ENCODE measurements around the gene MACROD2. TPM values are rescaled to one million over a fixed set of nuclear protein-coding genes. Genes with fewer than 3 reads are reported as not detected.

The MACROD2 gene
- total and polyA plus RNA-seq, 4 donors: 0.66 to 10.5 (median 3.3) TPM

DNA sequence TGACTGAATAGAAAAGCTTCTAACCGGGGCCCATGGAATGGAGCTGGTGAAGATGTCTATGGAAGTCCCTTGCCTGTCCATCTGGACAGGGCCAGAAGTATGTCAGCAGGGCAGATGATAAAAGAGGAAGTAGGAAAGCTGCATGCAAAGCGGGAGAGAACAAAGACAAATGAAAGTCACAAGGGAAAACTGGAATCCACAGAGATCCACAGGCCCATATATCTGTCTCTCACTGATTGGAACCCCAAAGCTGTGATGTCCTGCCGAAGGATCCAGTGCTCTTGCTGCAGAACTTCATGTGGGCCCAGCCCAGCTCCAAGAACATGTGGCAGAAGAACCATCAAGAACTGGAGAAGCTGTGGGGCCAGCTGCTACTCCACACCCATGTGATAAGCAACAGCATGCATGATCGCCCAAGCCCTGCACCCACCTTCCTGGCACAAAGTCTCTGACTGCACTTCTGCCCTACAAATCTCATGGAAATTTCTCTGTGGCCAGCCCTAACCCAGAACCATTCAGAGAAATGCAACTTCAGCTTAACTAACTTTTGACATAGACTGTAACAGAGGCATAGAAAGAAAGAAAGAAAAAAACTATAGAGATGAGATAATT lies 1862.0 kb downstream of the MACROD2 start:
- Histone ChIP-seq H3K36me3 (ENCODE audit: control insufficient read depth in 4 of 4, insufficient read depth in 3 of 4, low read depth in 1 of 4, low read length in 3 of 4) (no peaks in the 10 kb centered on the region), H3K27me3 (ENCODE audit: control insufficient read depth in 4 of 4, insufficient read depth in 4 of 4, low read length in 3 of 4) (no peaks in the 10 kb centered on the region), H3K9me3 (ENCODE audit: control insufficient read depth in 4 of 4, low read length in 3 of 4) (no peaks in the 10 kb centered on the region), H3K4me3 (ENCODE audit: low read depth in 1 of 3, low read length in 3 of 3) (no peak overlapping the region), H3K9ac (ENCODE audit: low read depth in 1 of 2, low read length in 2 of 2) (no peak overlapping the region), H3K4me1 (ENCODE audit: control insufficient read depth in 4 of 4, insufficient read depth in 4 of 4, low read length in 3 of 4) (no peaks in the 10 kb centered on the region), H3K27ac (ENCODE audit: low read depth in 1 of 2, low read length in 2 of 2) (no peak overlapping the region)
- WGBS: 93% methylated on average over 4 of the region's 4 CpGs
- no peak for TF ChIP-seq FOXA1 (IDR thresholded peaks at IDR 0.05)
- DNase-seq (ENCODE audit: low spot score): no peak

DNA sequence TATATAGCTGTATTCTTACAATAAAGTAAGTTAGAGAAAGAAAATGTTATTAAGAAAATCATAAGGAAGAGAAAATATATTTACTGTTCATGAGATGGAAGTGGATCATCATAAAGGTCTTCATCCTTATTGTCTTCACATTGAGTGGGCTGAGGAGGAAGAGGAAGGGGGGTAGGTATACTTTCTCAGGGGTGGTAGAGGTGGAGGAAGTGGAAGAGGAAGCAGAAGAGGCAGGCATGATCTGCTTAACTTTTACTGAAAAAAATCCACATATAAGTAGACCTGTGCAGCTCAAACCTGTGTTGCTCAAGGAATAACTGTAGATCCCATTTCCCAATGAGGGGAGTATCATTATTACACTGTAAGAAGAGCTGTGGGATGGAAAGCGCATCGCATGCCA lies 1863.7 kb downstream of the MACROD2 start:
- Histone ChIP-seq H3K36me3 (ENCODE audit: control insufficient read depth in 4 of 4, insufficient read depth in 3 of 4, low read depth in 1 of 4, low read length in 3 of 4) (no peaks in the 10 kb centered on the region), H3K27ac (ENCODE audit: low read depth in 1 of 2, low read length in 2 of 2) (no peak overlapping the region), H3K4me3 (ENCODE audit: low read depth in 1 of 3, low read length in 3 of 3) (no peak overlapping the region), H3K9me3 (ENCODE audit: control insufficient read depth in 4 of 4, low read length in 3 of 4) (no peaks in the 10 kb centered on the region), H3K4me1 (ENCODE audit: control insufficient read depth in 4 of 4, insufficient read depth in 4 of 4, low read length in 3 of 4) (no peaks in the 10 kb centered on the region), H3K9ac (ENCODE audit: low read depth in 1 of 2, low read length in 2 of 2) (no peak overlapping the region), H3K27me3 (ENCODE audit: control insufficient read depth in 4 of 4, insufficient read depth in 4 of 4, low read length in 3 of 4) (no peaks in the 10 kb centered on the region)
- DNase-seq (ENCODE audit: low spot score): no peak
- TF ChIP-seq GABPA (IDR thresholded peaks at IDR 0.05 in 1 of 2, conservative IDR thresholded peaks at IDR 0.05 in 1 of 2) (no peak), NR2F2 (IDR thresholded peaks at IDR 0.05) (no peak), HNF4G (IDR thresholded peaks at IDR 0.05) (no peak), SP1 (IDR thresholded peaks at IDR 0.05) (no peak), YY1 (IDR thresholded peaks at IDR 0.05) (no peak), RXRA (IDR thresholded peaks at IDR 0.05) (no peak), HNF4A (conservative IDR thresholded peaks at IDR 0.05) (no peak), RAD21 (IDR thresholded peaks at IDR 0.05) (no peak), TAF1 (conservative IDR thresholded peaks at IDR 0.05) (no peak)
- TF ChIP-seq, protein P1, sequence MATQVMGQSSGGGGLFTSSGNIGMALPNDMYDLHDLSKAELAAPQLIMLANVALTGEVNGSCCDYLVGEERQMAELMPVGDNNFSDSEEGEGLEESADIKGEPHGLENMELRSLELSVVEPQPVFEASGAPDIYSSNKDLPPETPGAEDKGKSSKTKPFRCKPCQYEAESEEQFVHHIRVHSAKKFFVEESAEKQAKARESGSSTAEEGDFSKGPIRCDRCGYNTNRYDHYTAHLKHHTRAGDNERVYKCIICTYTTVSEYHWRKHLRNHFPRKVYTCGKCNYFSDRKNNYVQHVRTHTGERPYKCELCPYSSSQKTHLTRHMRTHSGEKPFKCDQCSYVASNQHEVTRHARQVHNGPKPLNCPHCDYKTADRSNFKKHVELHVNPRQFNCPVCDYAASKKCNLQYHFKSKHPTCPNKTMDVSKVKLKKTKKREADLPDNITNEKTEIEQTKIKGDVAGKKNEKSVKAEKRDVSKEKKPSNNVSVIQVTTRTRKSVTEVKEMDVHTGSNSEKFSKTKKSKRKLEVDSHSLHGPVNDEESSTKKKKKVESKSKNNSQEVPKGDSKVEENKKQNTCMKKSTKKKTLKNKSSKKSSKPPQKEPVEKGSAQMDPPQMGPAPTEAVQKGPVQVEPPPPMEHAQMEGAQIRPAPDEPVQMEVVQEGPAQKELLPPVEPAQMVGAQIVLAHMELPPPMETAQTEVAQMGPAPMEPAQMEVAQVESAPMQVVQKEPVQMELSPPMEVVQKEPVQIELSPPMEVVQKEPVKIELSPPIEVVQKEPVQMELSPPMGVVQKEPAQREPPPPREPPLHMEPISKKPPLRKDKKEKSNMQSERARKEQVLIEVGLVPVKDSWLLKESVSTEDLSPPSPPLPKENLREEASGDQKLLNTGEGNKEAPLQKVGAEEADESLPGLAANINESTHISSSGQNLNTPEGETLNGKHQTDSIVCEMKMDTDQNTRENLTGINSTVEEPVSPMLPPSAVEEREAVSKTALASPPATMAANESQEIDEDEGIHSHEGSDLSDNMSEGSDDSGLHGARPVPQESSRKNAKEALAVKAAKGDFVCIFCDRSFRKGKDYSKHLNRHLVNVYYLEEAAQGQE (IDR thresholded peaks at IDR 0.05): no peak
- TF ChIP-seq, protein P2, sequence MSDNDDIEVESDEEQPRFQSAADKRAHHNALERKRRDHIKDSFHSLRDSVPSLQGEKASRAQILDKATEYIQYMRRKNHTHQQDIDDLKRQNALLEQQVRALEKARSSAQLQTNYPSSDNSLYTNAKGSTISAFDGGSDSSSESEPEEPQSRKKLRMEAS (IDR thresholded peaks at IDR 0.05): no peak
- 96% methylated on average over 2 of the region's 2 CpGs for WGBS

DNA sequence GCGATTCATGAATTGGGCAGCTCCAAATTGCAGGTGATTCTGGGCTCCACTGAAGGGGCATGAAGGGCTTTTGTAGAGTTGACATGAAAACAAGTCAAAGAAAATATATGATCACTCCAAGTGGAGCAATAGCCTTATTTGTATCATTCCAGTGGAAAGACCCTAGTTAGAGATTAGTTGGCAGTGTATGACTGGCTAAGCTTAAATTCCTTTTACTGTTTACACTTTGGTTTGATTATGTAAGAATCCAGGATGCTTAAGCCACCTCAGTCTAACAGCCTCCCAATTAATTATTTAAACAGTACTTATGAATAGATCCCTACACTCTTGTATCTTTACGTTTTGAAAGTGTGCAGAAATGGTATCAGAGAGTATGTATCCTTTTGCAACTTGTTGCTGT lies 1865.5 kb downstream of the MACROD2 start:
- Histone ChIP-seq H3K4me1 (ENCODE audit: control insufficient read depth in 4 of 4, insufficient read depth in 4 of 4, low read length in 3 of 4) (no peaks in the 10 kb centered on the region), H3K27ac (ENCODE audit: low read depth in 1 of 2, low read length in 2 of 2) (no peak overlapping the region), H3K27me3 (ENCODE audit: control insufficient read depth in 4 of 4, insufficient read depth in 4 of 4, low read length in 3 of 4) (no peaks in the 10 kb centered on the region), H3K9ac (ENCODE audit: low read depth in 1 of 2, low read length in 2 of 2) (no peak overlapping the region), H3K9me3 (ENCODE audit: control insufficient read depth in 4 of 4, low read length in 3 of 4) (no peaks in the 10 kb centered on the region), H3K4me3 (ENCODE audit: low read depth in 1 of 3, low read length in 3 of 3) (no peak overlapping the region), H3K36me3 (ENCODE audit: control insufficient read depth in 4 of 4, insufficient read depth in 3 of 4, low read depth in 1 of 4, low read length in 3 of 4) (no peaks in the 10 kb centered on the region)
- no peak for DNase-seq (ENCODE audit: low spot score)
- 76% methylated on average over 2 of the region's 2 CpGs for WGBS
- TF ChIP-seq NR2F2 (IDR thresholded peaks at IDR 0.05) (no peak), RAD21 (IDR thresholded peaks at IDR 0.05) (no peak), YY1 (IDR thresholded peaks at IDR 0.05) (no peak), SP1 (IDR thresholded peaks at IDR 0.05) (no peak), HNF4G (IDR thresholded peaks at IDR 0.05) (no peak), FOXA2 (IDR thresholded peaks at IDR 0.05) (no peak), GABPA (IDR thresholded peaks at IDR 0.05 in 1 of 2, conservative IDR thresholded peaks at IDR 0.05 in 1 of 2) (no peak), HNF4A (conservative IDR thresholded peaks at IDR 0.05) (no peak), RXRA (IDR thresholded peaks at IDR 0.05) (no peak), JUND (IDR thresholded peaks at IDR 0.05) (no peak), EGR1 (IDR thresholded peaks at IDR 0.05; ENCODE audit: low read depth in 2 of 2) (no peak), TAF1 (conservative IDR thresholded peaks at IDR 0.05) (no peak)
- TF ChIP-seq, protein P3, sequence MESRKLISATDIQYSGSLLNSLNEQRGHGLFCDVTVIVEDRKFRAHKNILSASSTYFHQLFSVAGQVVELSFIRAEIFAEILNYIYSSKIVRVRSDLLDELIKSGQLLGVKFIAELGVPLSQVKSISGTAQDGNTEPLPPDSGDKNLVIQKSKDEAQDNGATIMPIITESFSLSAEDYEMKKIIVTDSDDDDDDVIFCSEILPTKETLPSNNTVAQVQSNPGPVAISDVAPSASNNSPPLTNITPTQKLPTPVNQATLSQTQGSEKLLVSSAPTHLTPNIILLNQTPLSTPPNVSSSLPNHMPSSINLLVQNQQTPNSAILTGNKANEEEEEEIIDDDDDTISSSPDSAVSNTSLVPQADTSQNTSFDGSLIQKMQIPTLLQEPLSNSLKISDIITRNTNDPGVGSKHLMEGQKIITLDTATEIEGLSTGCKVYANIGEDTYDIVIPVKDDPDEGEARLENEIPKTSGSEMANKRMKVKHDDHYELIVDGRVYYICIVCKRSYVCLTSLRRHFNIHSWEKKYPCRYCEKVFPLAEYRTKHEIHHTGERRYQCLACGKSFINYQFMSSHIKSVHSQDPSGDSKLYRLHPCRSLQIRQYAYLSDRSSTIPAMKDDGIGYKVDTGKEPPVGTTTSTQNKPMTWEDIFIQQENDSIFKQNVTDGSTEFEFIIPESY (IDR thresholded peaks at IDR 0.05): no peak
- TF ChIP-seq, protein P4, sequence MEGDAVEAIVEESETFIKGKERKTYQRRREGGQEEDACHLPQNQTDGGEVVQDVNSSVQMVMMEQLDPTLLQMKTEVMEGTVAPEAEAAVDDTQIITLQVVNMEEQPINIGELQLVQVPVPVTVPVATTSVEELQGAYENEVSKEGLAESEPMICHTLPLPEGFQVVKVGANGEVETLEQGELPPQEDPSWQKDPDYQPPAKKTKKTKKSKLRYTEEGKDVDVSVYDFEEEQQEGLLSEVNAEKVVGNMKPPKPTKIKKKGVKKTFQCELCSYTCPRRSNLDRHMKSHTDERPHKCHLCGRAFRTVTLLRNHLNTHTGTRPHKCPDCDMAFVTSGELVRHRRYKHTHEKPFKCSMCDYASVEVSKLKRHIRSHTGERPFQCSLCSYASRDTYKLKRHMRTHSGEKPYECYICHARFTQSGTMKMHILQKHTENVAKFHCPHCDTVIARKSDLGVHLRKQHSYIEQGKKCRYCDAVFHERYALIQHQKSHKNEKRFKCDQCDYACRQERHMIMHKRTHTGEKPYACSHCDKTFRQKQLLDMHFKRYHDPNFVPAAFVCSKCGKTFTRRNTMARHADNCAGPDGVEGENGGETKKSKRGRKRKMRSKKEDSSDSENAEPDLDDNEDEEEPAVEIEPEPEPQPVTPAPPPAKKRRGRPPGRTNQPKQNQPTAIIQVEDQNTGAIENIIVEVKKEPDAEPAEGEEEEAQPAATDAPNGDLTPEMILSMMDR (IDR thresholded peaks at IDR 0.05; ENCODE audit: low read depth, low read length, missing input control): no peak
- TF ChIP-seq, protein P2 (IDR thresholded peaks at IDR 0.05): no peak
- TF ChIP-seq, protein P5, sequence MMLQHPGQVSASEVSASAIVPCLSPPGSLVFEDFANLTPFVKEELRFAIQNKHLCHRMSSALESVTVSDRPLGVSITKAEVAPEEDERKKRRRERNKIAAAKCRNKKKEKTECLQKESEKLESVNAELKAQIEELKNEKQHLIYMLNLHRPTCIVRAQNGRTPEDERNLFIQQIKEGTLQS (IDR thresholded peaks at IDR 0.05): no peak

All from liver (tissue), 9 donors.